Dendritic cell treated with granulocyte-macrophage colony-stimulating factor and Interleukin-4, amounts not matched to agents 40 ng/mL and 50 ng/mL, for 4 days (primary cell): ENCODE measurements around the gene BCR.
A peak's percentile ranks its signal among the peaks of the same experiment; 100 is the strongest.

Source experiments
- H3K27ac Mint-ChIP-seq: one replicate; pipeline ENCODE4 v1.8.0; 2022; ENCODE audit warnings: mild to moderate bottlenecking, mixed read lengths
- H3K27me3 Mint-ChIP-seq: one replicate; pipeline ENCODE4 v1.8.0; 2022; ENCODE audit warnings: mild to moderate bottlenecking, mixed read lengths
- H3K36me3 Mint-ChIP-seq: one replicate; pipeline ENCODE4 v1.8.0; 2022; ENCODE audit warnings: low read depth, mixed read lengths
- H3K4me1 Mint-ChIP-seq: one replicate; pipeline ENCODE4 v1.8.0; 2022; ENCODE audit warnings: low read depth, mixed read lengths
- H3K4me3 Mint-ChIP-seq: one replicate; pipeline ENCODE4 v1.8.0; 2022; ENCODE audit warnings: mild to moderate bottlenecking, moderate library complexity, mixed read lengths
- H3K9me3 Mint-ChIP-seq: one replicate; pipeline ENCODE4 v1.8.0; 2022; ENCODE audit warnings: mixed read lengths
- intact Hi-C: fragments of 100-400 bp; cut with micrococcal nuclease; formaldehyde crosslinking; loops from one replicate; pipeline ENCODE4 v1.15.0; 2022

The BCR gene

DNA sequence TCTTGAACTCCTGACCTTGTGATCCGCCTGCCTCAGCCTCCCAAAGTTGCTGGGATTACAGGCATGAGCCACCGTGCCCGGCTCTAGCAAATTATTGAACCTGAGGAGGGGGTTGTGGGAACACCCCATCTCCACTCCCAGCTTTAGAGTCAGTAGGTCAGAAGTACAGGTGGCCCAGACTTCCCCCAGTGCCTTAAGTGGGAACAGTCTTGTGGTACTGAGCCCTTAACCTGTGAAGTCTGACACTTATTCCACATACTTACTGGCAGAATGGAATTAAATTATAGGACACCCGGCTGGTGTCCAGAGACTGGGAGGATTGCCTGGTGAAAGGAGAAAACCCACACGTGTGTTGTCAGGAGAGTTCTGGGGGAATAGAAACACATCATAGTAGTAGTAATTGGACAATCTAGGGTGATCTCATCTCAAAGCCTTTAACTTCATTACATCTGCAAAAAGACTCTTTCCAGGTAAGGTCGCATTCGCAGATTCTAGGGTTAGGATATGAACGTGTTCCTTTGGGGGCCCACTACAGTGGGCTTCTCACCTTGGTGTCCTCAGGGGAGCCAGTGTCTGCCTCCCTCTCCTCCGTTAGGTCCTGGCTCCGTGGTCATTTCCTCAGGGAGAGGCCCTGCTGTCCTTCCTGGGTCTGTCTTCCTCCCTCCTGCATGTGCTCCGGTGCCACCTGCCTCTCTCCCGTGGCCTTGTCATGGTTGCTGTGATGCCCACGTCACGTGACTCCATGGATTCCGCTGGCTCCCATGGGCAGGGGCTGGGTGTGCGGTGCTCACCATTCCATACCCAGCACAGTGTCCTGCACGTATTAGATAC is 63.8 kb downstream of the BCR start:
- peaks cover 83% of the 10 kb centered on the region for H3K4me1 Mint-ChIP-seq
- intact Hi-C loops: no loop called here

DNA sequence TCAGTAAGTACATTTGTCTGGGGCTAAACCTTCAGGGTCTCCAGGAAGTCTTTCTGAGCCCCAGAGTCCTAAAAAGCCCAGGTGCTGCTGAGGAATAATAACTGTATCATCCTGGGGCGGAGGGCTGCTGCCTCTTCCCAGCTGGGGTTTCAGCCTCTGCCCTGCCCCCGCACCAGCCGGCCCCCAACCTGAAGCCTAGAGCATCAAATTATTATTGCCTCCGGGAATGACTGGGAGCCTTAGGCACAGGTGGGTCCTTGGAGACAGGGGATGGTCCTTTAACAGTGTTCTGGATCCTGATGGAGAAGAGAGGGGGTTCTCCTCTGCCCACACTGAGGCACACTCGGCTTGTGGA is 64.4 kb downstream of the BCR start:
- H3K27me3 Mint-ChIP-seq: no peaks in the 10 kb centered on the region
- H3K9me3 Mint-ChIP-seq: no peaks in the 10 kb centered on the region
- no peak overlapping the region for H3K27ac Mint-ChIP-seq
- no peak overlapping the region for H3K4me3 Mint-ChIP-seq
- H3K4me1 Mint-ChIP-seq: peaks cover 81% of the 10 kb centered on the region
- intact Hi-C loops: no loop called here
- H3K36me3 Mint-ChIP-seq: no peaks in the 10 kb centered on the region

More for the DNA sequence above, 63.8 kb downstream of the BCR start:
- Mint-ChIP-seq H3K4me3 (no peak overlapping the region), H3K27me3 (no peaks in the 10 kb centered on the region), H3K27ac (no peak overlapping the region), H3K9me3 (no peaks in the 10 kb centered on the region), H3K36me3 (peaks cover 5% of the 10 kb centered on the region)

DNA sequence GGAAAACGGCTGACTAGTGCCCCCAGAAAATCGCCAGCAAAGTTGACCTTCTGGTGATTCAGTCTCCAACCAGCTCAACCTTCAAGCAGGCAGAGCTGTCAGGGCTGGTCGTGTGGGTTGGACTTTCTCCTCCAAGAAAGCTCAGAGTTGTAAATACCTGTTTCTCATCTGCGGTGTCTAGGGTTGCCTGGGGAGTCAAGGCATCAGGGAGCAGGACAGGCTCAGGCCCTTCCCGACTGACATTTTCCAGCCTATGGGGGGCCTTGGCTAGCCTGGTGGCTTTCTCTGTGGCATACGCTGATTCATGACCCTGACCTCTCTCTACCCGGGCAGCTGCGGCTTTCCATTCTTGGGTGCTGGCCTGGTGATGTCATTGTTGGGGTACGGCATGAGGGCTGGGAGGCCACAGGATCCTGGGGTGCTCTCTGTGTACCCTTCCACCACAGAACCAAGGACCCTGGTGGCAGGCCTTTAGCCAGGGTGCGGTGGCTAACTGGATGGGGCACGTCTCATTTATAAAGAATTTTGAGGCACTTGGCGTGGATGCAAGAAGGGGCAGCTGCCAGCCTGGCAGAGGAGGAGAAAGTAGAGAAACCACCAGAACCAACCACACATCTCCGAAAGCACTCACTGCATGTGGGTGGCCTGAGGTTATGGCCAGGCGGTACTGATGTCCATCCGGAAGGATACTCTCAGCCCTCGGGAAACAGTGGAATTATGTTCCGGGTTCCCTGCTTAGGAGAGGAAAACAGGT is 64.9 kb downstream of the BCR start:
- Mint-ChIP-seq H3K36me3 (no peaks in the 10 kb centered on the region), H3K4me3 (no peak overlapping the region), H3K4me1 (peaks cover 80% of the 10 kb centered on the region), H3K9me3 (no peaks in the 10 kb centered on the region), H3K27me3 (no peaks in the 10 kb centered on the region), H3K27ac (peak overlapping the region; percentile 55)
- intact Hi-C loops: no loop called here

DNA sequence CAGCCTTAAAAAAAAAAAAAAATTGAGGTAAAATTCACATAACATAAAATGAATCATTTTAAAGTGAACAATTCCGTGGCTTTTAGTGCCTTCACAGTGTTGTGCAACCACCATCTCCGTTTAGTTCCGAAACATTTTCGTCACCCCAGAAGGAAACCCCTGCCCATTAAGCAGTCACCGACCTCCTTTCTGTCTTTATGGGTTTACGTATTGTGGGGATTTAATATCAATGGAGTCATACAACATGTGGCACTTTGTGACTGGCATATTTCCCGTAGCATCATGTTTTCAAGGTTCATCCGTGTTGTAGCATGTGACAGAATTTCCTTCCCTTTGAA is 65.5 kb downstream of the BCR start:
- Mint-ChIP-seq H3K27ac (no peak overlapping the region), H3K4me3 (no peak overlapping the region), H3K4me1 (peaks cover 80% of the 10 kb centered on the region), H3K9me3 (no peaks in the 10 kb centered on the region), H3K36me3 (no peaks in the 10 kb centered on the region), H3K27me3 (no peaks in the 10 kb centered on the region)
- intact Hi-C loops: no loop called here

DNA sequence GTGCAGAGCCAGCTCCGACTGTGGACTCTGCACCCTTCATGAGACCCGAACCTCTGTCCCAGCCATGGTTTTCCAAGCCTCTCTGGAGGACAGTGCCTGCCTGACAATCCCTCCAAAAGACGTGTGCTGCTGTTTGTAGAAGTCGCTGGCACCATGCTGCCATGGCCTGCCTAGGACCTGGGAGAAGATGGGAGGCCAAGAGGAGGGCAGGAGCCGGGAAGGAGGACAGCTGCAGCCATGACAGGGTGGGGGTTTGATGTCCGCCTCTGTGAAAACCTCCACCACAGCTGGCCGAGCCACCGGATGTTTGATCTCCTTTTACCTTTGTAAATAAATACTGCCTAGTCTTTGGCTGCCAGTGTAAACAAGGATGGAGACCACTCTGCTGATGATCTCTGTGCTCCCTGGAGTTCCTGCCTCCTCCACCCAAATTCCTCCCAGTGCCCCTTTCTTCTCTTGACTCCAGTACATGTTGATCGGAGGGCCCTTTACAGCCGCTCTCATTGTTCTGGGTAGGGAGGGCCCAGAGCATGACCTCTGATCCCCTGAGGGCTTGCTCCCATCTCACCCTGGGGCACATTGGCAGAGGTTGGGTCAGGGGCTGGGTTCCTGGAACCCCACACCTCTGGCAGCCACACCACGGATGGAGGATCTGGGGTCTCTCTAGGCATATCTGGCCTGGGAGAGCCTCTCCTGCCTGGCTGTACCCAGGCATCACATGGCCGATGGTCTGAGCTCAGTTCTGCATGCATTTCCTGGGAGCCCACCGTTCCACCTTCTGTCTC is 66.9 kb downstream of the BCR start:
- H3K27ac Mint-ChIP-seq: peak overlapping the region; percentile 25

DNA sequence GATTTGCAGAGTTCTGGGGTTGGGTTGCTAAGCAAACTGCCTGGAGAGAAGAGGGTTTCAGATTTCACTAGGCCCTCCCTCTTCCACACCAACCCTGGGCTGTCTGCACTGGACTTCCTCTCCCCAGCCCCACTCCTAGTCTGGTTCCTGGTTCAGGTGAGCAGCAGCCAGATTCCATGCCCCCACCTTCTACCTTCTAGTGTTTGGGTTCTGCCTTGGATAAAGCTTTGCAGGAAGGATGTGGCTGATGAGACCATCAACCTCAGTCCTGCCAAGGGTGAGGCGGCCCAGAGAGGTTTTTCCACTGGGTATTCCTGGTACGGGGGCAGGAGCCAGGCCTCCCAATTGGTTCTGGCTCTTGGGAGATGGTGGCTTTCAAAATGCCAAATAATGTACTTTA is 68.3 kb downstream of the BCR start:
- intact Hi-C loops: no loop called here
- Mint-ChIP-seq H3K27me3 (no peaks in the 10 kb centered on the region), H3K27ac (no peak overlapping the region), H3K4me3 (no peak overlapping the region), H3K4me1 (peaks cover 51% of the 10 kb centered on the region), H3K36me3 (peaks cover 2% of the 10 kb centered on the region), H3K9me3 (no peaks in the 10 kb centered on the region)

More for the DNA sequence above, 66.9 kb downstream of the BCR start:
- Mint-ChIP-seq H3K27me3 (no peaks in the 10 kb centered on the region), H3K4me3 (no peak overlapping the region), H3K36me3 (no peaks in the 10 kb centered on the region), H3K9me3 (no peaks in the 10 kb centered on the region), H3K4me1 (peaks cover 66% of the 10 kb centered on the region)
- intact Hi-C loops: no loop called here

DNA sequence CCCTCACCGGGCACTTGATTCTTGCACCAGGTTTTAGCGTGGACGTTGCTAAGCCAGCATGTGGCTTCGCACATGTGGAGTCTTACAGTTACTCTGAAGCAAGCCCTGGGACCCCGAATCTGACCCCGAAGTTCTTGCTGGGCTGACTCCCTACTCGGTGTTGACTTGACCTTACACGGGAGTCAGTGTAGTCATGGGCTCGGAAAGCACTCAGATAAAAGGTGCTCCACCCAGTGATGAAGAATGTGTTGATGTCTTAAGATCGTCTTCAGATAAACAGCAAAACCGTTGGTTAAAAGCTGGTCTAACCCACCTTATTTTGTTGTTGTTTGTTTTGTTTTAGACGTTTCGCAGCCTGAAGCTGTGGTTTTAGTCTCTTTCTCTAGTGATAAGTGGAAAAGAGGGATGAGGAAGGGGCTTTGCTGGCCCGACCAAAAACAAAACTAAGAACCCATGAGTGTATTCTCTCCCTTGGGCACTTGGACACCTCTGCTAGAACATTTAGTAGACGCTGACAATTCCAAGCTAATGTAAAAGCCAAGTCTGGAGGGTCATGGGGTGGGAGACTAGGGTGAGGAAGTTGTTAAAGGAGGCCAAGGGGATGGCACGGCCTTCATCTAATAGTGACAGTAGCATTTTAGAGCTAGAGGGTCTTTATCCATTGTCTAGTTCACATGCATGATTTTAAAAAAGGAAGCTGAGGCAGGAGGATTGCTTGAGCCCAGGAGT is 69.9 kb downstream of the BCR start:
- Mint-ChIP-seq H3K27me3 (no peaks in the 10 kb centered on the region), H3K9me3 (no peaks in the 10 kb centered on the region), H3K36me3 (peaks cover 18% of the 10 kb centered on the region), H3K4me3 (no peak overlapping the region), H3K27ac (no peak overlapping the region), H3K4me1 (peaks cover 35% of the 10 kb centered on the region)
- intact Hi-C loops: no loop called here

DNA sequence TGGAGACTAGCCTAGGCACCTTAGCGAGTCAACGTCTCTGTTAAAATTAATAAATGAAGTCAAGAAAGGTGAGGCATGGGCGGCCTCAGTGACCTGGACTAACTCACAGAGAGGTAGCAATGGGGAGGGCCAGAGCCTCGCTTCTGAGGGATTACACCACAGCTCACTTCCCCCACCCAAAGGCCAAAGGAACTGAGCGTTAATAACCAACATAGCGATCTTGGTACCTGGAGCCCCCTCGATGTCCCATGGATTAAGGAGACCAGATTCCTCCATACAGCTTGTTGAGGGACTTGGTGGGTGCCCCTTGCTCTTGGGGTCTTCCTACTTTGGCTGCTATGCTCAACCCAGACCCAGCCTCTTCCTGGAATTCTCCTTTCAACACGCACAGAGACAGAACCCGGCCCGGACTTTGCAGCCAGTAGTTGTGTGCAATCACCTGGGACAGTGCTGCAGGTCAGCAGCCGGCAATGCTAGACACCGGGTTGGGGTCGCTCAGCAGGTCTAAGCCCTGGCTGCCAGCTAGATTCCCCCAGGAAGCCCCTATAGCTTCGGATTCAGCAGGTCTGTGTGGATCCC is 70.6 kb downstream of the BCR start:
- Mint-ChIP-seq H3K9me3 (no peaks in the 10 kb centered on the region), H3K36me3 (peaks cover 25% of the 10 kb centered on the region), H3K27ac (no peak overlapping the region), H3K27me3 (no peaks in the 10 kb centered on the region), H3K4me3 (no peak overlapping the region), H3K4me1 (peaks cover 34% of the 10 kb centered on the region)
- intact Hi-C loops: no loop called here

DNA sequence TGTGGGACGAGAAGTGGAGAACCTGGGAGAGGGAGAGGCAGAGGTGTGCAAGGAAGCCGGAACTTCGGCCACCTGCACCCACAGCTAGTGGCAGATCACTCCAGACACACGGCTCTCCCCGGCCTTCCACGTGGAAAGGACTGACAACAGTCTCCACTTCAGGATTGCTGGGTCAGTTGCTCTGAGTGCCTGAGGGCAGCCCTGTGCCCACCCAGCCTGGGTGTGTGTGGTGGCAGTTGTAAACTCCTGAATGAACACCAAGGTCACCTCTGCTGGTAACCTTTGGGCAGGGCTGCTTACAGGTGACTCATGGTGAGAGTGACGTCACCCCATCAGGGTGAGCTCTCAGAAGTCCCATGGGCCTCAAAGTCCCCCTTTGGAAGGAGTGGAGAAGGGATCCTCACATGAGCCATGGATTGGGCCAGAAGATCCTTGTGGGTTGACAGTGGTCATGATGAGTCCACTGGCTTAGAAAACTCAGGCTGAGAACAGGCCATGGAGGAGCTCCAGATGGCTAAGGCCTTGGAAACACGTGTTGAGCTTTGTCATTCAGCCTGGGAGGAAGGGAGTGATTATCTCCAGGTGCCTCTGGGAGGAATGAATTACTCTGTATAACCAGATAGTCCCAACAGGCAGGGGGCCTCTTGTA is 71.3 kb downstream of the BCR start:
- no peaks in the 10 kb centered on the region for H3K9me3 Mint-ChIP-seq
- intact Hi-C loops: no loop called here

DNA sequence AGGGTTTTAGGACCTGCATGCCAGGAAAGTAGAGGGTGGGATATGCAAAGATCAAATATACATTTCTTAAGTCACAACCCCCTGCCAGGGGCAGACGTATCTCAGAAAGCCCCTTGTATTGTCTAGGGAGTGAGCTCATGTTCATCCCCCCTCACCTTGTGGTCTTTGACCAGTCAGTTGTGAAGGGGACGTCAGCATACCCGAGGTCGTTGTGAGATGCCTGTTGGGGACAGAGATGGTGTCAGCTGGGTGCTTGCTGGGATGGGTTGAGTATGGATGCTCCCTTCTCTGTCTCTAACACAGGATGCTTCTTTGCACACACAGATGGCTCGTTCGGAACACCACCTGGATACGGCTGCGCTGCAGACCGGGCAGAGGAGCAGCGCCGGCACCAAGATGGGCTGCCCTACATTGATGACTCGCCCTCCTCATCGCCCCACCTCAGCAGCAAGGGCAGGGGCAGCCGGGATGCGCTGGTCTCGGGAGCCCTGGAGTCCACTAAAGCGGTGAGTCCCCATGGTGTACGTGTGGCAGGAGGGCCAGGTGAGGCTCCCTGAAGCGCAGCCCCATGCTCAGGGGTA is 73.3 kb downstream of the BCR start:
- intact Hi-C loops: no loop called here
- Mint-ChIP-seq H3K4me1 (peaks cover 27% of the 10 kb centered on the region), H3K36me3 (peaks cover 45% of the 10 kb centered on the region), H3K27ac (no peak overlapping the region), H3K4me3 (no peak overlapping the region), H3K27me3 (no peaks in the 10 kb centered on the region), H3K9me3 (no peaks in the 10 kb centered on the region)

More for the DNA sequence above, 71.3 kb downstream of the BCR start:
- H3K27ac Mint-ChIP-seq: no peak overlapping the region
- H3K27me3 Mint-ChIP-seq: no peaks in the 10 kb centered on the region
- H3K36me3 Mint-ChIP-seq: peaks cover 28% of the 10 kb centered on the region
- H3K4me3 Mint-ChIP-seq: no peak overlapping the region
- H3K4me1 Mint-ChIP-seq: peaks cover 35% of the 10 kb centered on the region

DNA sequence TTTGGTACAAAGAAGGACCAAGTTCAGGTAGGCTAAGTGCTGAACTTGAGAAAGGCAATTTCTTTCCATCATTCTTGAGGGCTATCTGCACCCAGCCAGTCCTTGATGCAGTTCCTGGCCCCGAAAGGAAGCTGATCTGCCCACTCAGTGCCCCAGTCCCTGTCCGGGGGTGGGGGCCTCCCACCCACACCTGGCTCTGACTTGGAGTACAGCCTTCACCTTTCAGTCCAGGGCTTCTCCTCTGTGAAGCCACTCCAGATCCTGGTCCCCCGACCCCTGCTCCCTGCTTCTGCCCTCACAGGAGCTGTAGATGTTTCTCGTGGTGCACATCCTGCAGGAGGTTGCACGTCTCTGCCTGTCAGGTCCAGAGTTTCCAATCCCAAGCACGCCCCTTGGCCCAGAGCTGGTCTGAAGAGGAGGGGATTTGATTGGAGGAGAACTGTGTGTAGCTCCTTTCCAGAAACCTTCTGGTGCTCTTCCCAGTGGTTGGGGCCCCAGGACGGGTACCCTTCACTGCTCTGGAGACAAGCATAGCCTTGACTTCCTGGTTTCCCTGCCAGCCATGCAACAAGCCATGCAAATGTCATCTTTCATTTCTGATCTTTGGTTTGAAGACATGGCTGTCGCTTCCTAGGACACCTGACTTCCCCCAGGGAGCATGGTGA is 75.3 kb downstream of the BCR start:
- Mint-ChIP-seq H3K36me3 (peaks cover 62% of the 10 kb centered on the region), H3K4me3 (no peak overlapping the region), H3K27ac (peak overlapping the region; percentile 30), H3K9me3 (no peaks in the 10 kb centered on the region), H3K4me1 (peaks cover 20% of the 10 kb centered on the region), H3K27me3 (no peaks in the 10 kb centered on the region)
- intact Hi-C loops: no loop called here

DNA sequence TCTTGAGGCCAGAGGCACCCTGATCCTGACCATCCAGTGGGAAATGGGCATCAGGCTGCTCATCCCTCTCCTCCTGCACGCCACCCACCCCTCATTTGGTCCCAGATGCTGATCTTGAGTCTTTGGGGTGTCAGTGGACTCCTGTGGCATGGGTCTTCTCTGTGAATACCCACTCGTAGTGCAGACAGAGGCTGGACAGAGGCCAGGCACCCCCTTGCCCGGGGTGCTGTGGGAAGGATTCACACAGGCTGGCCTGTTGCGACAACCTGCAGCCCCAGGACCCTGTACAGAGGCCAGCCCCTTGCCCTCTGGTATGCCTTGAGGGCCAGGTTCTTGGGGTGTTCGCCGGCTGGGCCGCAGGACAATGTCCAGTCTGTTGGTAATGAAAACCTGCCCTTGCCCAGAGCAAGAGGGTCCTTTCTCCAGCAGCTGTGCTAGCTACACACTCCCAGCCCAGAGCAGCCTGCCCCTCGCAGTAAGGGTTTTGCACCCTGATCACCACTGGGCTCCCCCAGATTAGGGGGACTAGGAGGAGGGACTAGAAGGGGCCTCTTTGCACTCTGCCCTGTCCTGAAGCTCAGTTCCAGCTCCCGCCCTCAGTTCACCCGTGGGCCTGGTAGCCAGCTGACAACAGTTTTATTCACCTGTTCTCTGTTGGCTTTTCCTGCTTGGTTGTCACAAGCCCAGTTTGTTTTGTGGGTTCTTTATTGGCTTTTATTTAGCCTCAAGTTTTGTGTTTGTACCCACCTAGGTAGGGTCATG is 76.0 kb downstream of the BCR start:
- peaks cover 69% of the 10 kb centered on the region for H3K36me3 Mint-ChIP-seq
- H3K27ac Mint-ChIP-seq: peak overlapping the region; percentile 68
- intact Hi-C loops: no loop called here
- H3K9me3 Mint-ChIP-seq: no peaks in the 10 kb centered on the region
- no peaks in the 10 kb centered on the region for H3K27me3 Mint-ChIP-seq
- H3K4me3 Mint-ChIP-seq: no peak overlapping the region
- H3K4me1 Mint-ChIP-seq: peaks cover 19% of the 10 kb centered on the region
